ENCODE results near the gene EID3. TPM values are rescaled to one million over a fixed set of nuclear protein-coding genes. Genes with fewer than 3 reads are reported as not detected.

EID3 gene
- total RNA-seq, 3 donors from 2014 or later: 6.7 to 13.3 (median 12.1) TPM

GRCh38 chr12:104312654-104313053 is 9.1 kb downstream of the EID3 start:
- H3K27me3 ChIP-seq: no peaks in the 10 kb centered on the region
- no peaks in the 10 kb centered on the region for H3K9me3 ChIP-seq
- H3K36me3 ChIP-seq: peaks cover 16% of the 10 kb centered on the region
- no peak for DNase-seq (ENCODE audit: low spot score in 2 of 2)
- no peaks in the 10 kb centered on the region for H3K4me1 ChIP-seq
- H3K4me3 ChIP-seq: no peak overlapping the region
- intact Hi-C loops (cut with DNase I; ENCODE audit: low total_unique reads): no loop called here
- no peak for TF ChIP-seq POLR2AphosphoS5 (IDR thresholded peaks at IDR 0.05)
- no peak for TF ChIP-seq POLR2A (IDR thresholded peaks at IDR 0.05)
- no peak for TF ChIP-seq CTCF (IDR thresholded peaks at IDR 0.05)
- H3K27ac ChIP-seq: no peak overlapping the region

DNA sequence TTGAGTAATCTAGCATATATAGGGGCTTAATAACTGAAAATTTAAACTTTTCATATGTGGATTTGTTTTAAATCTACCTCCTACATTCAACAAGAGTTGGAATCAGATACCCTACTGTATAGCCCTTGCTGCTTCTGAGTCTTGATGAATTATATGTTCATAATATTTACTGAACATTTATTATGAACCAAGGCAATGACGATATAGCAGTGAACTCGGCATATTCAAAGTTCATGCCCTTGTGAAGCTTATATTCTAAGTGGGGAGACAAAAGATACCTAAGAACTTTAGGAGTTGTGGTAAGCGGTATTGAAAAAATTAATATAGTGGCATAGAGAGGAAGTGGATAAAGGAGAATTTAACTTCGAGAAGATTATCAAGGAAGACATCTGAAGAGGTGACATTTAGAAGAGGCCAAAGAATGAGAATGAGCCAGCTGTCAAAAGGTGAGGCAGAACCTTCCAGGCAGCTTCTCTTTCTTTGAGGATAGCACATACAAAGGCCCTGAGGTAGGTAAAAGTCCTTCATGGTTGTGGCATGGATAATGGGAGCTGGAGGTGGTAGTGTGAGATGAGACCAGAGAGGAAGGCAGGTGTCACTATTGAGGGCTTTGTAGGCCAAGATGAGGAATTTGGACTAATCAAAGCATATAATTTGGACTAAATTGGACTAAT is 10.2 kb downstream of the EID3 start:
- no peaks in the 10 kb centered on the region for H3K4me1 ChIP-seq
- peaks cover 16% of the 10 kb centered on the region for H3K36me3 ChIP-seq
- intact Hi-C loops (cut with DNase I; ENCODE audit: low total_unique reads): no loop called here
- TF ChIP-seq CTCF (IDR thresholded peaks at IDR 0.05) (no peak), POLR2AphosphoS5 (IDR thresholded peaks at IDR 0.05) (no peak), POLR2A (IDR thresholded peaks at IDR 0.05) (no peak)
- H3K27ac ChIP-seq: no peak overlapping the region
- H3K27me3 ChIP-seq: no peaks in the 10 kb centered on the region
- no peak overlapping the region for H3K4me3 ChIP-seq
- H3K9me3 ChIP-seq: no peaks in the 10 kb centered on the region
- DNase-seq (ENCODE audit: low spot score in 2 of 2): no peak

DNA sequence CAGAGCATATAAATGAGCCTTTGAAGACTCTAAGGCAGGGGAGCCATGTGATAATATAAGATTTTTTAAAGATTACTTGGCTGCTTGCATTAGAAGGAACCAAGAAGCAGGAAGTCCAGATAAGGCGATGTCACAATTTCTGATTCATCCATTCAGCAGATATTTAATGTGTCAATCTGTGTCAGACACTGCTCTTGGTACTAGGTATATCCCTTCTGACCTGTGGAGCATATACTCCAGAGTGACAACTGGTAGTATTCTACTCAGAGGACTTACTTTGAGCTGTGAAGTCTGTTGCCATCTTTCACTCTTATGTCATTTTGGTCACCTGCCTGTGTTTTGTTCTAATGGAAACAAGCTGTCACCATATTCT is 10.7 kb downstream of the EID3 start:
- H3K9me3 ChIP-seq: no peaks in the 10 kb centered on the region
- no peak for DNase-seq (ENCODE audit: low spot score in 2 of 2)
- no peak for TF ChIP-seq POLR2A (IDR thresholded peaks at IDR 0.05)
- H3K4me1 ChIP-seq: no peaks in the 10 kb centered on the region
- H3K27me3 ChIP-seq: no peaks in the 10 kb centered on the region
- intact Hi-C loops (cut with DNase I; ENCODE audit: low total_unique reads): no loop called here
- no peak overlapping the region for H3K4me3 ChIP-seq
- no peak overlapping the region for H3K27ac ChIP-seq
- peaks cover 16% of the 10 kb centered on the region for H3K36me3 ChIP-seq

GRCh38 chr12:104315326-104316224 is 12.0 kb downstream of the EID3 start:
- TF ChIP-seq POLR2A (IDR thresholded peaks at IDR 0.05) (no peak), CTCF (IDR thresholded peaks at IDR 0.05) (no peak)
- no peak overlapping the region for H3K4me3 ChIP-seq
- no peak overlapping the region for H3K27ac ChIP-seq
- no peaks in the 10 kb centered on the region for H3K9me3 ChIP-seq
- no peaks in the 10 kb centered on the region for H3K4me1 ChIP-seq
- H3K36me3 ChIP-seq: peaks cover 16% of the 10 kb centered on the region
- intact Hi-C loops (cut with DNase I; ENCODE audit: low total_unique reads): no loop called here
- H3K27me3 ChIP-seq: no peaks in the 10 kb centered on the region
- no peak for DNase-seq (ENCODE audit: low spot score in 2 of 2)

DNA sequence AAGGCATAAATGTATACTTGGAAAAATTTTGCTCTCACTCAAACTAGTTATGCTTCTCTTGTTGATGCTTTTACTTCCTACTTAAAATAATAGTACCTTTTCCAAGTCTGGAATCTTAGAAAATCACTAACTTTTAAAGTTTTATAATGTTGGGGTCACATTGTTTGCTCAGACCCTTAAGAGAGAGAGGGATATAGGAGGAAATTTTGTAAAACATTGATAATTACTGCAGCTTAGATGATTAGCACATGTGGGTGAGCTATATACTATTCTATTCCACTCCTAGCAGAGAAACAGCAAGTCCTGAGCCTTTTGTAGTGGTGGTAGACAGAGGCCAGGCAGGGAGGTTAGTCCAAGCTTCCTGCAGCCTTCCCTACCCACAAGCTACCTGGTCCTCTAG is 13.4 kb downstream of the EID3 start:
- Histone ChIP-seq H3K9me3 (no peaks in the 10 kb centered on the region), H3K27ac (no peak overlapping the region), H3K27me3 (no peaks in the 10 kb centered on the region), H3K4me1 (no peaks in the 10 kb centered on the region), H3K4me3 (no peak overlapping the region), H3K36me3 (peaks cover 26% of the 10 kb centered on the region)
- intact Hi-C loops (cut with DNase I; ENCODE audit: low total_unique reads): no loop called here
- TF ChIP-seq POLR2A (IDR thresholded peaks at IDR 0.05): no peak
- DNase-seq (ENCODE audit: low spot score in 2 of 2): no peak

DNA sequence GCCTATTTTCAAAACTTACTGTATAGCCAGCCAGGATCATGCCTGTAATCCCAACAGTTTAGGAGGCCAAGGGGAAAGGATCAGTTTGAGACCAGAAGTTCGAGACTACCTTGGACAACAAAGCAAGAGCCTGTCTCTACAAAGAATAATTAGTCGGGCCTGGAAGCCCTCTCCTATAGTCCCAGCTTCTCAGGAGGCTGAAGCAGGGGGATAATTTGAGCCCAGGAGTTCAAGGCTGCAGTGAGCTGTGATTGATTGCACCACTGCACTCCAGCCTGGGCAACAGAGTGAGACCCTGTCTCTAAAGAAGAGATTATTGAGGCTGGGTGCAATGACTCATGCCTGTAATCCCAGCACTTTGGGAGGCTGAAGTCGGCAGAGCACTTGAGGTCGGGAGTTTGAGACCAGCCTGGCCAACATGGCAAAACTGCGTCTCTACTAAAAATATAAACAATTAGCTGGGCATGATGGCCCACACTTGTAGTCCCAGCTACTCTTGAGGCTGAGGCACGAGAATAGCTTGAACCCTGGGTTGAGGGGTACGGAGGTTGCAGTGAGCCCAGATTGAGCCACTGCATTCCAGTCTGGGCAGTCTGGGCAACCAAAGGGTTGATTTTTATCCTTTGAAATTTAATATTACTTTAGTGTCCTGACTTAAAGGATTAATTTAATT is 14.1 kb downstream of the EID3 start:
- Histone ChIP-seq H3K27me3 (no peaks in the 10 kb centered on the region), H3K9me3 (no peaks in the 10 kb centered on the region), H3K4me1 (no peaks in the 10 kb centered on the region), H3K27ac (no peak overlapping the region), H3K4me3 (no peak overlapping the region), H3K36me3 (peaks cover 20% of the 10 kb centered on the region)
- TF ChIP-seq POLR2A (IDR thresholded peaks at IDR 0.05) (no peak), POLR2AphosphoS5 (IDR thresholded peaks at IDR 0.05) (no peak), CTCF (IDR thresholded peaks at IDR 0.05) (no peak)
- intact Hi-C loops (cut with DNase I; ENCODE audit: low total_unique reads): no loop called here
- no peak for DNase-seq (ENCODE audit: low spot score in 2 of 2)
